ENCODE results near the gene FOXJ3. TPM values are rescaled to one million over a fixed set of nuclear protein-coding genes. Genes with fewer than 3 reads are reported as not detected.

The FOXJ3 gene
- total RNA-seq, 1 experiment from 2014 or later, result 55.3 TPM

GRCh38 chr1:42135426-42135825 lies 199.6 kb downstream of the FOXJ3 start:
- BruUV-seq (replicated peaks), result no TSS peak
- CTCF ChIA-PET, result no interaction called here
- TF ChIP-seq POLR2AphosphoS5 (IDR thresholded peaks at IDR 0.05; ENCODE audit: low read depth, low read length) (no peak), SIN3A (IDR thresholded peaks at IDR 0.05; ENCODE audit: borderline replicate concordance, insufficient read depth, low read depth, low read length) (no peak), REST (IDR thresholded peaks at IDR 0.05; ENCODE audit: insufficient read depth in 1 of 2, low read depth in 2 of 2, low read length in 1 of 2) (no peak), CTCF (IDR thresholded peaks at IDR 0.05) (no peak), TCF7L2 (IDR thresholded peaks at IDR 0.05; ENCODE audit: low read depth, low read length) (no peak)
- peaks cover 3% of the 10 kb centered on the region; the same call in 1 of the 2 replicates for H3K27me3 ChIP-seq (ENCODE audit: control insufficient read depth, insufficient read depth, low read length)
- no peaks in the 10 kb centered on the region for H3K9me3 ChIP-seq (ENCODE audit: control insufficient read depth, insufficient read depth, low read depth, low read length)
- ATAC-seq (no peak), DNase-seq (ENCODE audit: low read depth, low spot score) (no peak)
- intact Hi-C loops (cut with micrococcal nuclease; ENCODE audit: unreplicated experiment), result no loop called here
- no peaks in the 10 kb centered on the region for H3K4me1 ChIP-seq (ENCODE audit: control insufficient read depth, insufficient read depth, low read length)
- H3K36me3 ChIP-seq (ENCODE audit: control insufficient read depth, insufficient read depth, low read length), result no peaks in the 10 kb centered on the region
- POLR2A ChIA-PET, result no interaction called here
- in situ Hi-C loops (cut with HindIII; ENCODE audit: low pct_unique_long_range_greater_than_20kb, low sequenced_read_pairs), result no loop called here
- no peak overlapping the region for H3K4me3 ChIP-seq (ENCODE audit: low read depth in 2 of 2, low read length in 2 of 2)
- H3K27ac ChIP-seq (ENCODE audit: low read length), result no peak overlapping the region

GRCh38 chr1:42133809-42134526 lies 201.1 kb downstream of the FOXJ3 start:
- no peak overlapping the region for H3K4me3 ChIP-seq (ENCODE audit: low read depth in 2 of 2, low read length in 2 of 2)
- ChIA-PET CTCF (interaction anchor here (0.6 kb wide), 1 partner anchor 1469 kb away, joined by 3 read pairs; the partner anchor contains the start of gene RIMS3), POLR2A (no interaction called here)
- BruUV-seq (replicated peaks), result no TSS peak
- intact Hi-C loops (cut with micrococcal nuclease; ENCODE audit: unreplicated experiment) (no loop called here), in situ Hi-C loops (cut with HindIII; ENCODE audit: low pct_unique_long_range_greater_than_20kb, low sequenced_read_pairs) (no loop called here)
- H3K4me1 ChIP-seq (ENCODE audit: control insufficient read depth, insufficient read depth, low read length), result no peaks in the 10 kb centered on the region
- TF ChIP-seq POLR2AphosphoS5 (IDR thresholded peaks at IDR 0.05; ENCODE audit: low read depth, low read length) (no peak), CTCF (IDR thresholded peaks at IDR 0.05) (no peak), REST (IDR thresholded peaks at IDR 0.05; ENCODE audit: insufficient read depth in 1 of 2, low read depth in 2 of 2, low read length in 1 of 2) (no peak), SIN3A (IDR thresholded peaks at IDR 0.05; ENCODE audit: borderline replicate concordance, insufficient read depth, low read depth, low read length) (no peak), TCF7L2 (IDR thresholded peaks at IDR 0.05; ENCODE audit: low read depth, low read length) (no peak)
- H3K27me3 ChIP-seq (ENCODE audit: control insufficient read depth, insufficient read depth, low read length), result peaks cover 3% of the 10 kb centered on the region; the same call in 1 of the 2 replicates
- DNase-seq (ENCODE audit: low read depth, low spot score) (no peak), ATAC-seq (no peak)
- H3K27ac ChIP-seq (ENCODE audit: low read length), result no peak overlapping the region
- H3K36me3 ChIP-seq (ENCODE audit: control insufficient read depth, insufficient read depth, low read length), result no peaks in the 10 kb centered on the region
- H3K9me3 ChIP-seq (ENCODE audit: control insufficient read depth, insufficient read depth, low read depth, low read length), result no peaks in the 10 kb centered on the region
